ENCODE measurements around the gene GYS1. TPM values are rescaled to one million over a fixed set of nuclear protein-coding genes. Genes with fewer than 3 reads are reported as not detected.

The GYS1 gene
- total and polyA plus RNA-seq, 2 experiments from 2014 or later = 15.9 to 28.9 TPM

DNA sequence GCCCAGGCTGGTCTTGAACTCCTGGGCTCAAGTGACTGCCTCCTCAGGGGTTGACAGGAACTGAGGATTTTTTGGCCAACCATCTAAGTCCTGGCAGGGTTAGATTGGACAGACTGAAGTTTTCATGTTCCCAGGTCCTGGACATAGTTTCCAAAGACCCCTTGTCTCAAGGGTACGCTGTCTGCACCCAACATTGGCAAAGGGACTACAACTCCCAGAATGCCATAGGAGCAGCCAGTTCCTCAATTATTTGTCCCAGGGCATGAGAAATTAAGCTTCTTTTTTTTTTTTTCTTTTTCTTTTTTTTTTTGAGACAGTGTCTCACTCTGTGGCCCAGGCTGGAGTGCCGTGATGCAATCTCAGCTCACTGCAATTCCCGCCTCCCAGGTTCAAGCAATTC, 6.9 kb downstream of the GYS1 start:
- no peaks in the 10 kb centered on the region for H3K9me3 Mint-ChIP-seq

More for the DNA sequence above, 6.9 kb downstream of the GYS1 start:
- Mint-ChIP-seq H3K36me3 (ENCODE audit: low read depth) (peaks cover 72% of the 10 kb centered on the region), H3K27me3 (ENCODE audit: insufficient read depth, low read depth, poor library complexity) (peaks cover 2% of the 10 kb centered on the region), H3K27ac (no peak overlapping the region), H3K4me3 (no peak overlapping the region), H3K4me1 (peaks cover 6% of the 10 kb centered on the region; the same call in 2 of the 3 replicates)
- Histone ChIP-seq H3K4me2 (no peak overlapping the region), H3K27ac (ENCODE audit: low read depth) (no peak overlapping the region), H3K79me2 (replicated peaks; ENCODE audit: insufficient read depth) (no peaks in the 10 kb centered on the region; the same call in 1 of the 2 replicates), H3F3A (replicated peaks; ENCODE audit: low read depth) (0 out of 2 replicates have a peak, but pooled peaks cover 7% of the 10 kb centered on the region), H3K4me3 (no peak overlapping the region), H3K36me3 (ENCODE audit: insufficient read depth) (peaks cover 6% of the 10 kb centered on the region), H3K4me1 (ENCODE audit: insufficient read depth) (no peaks in the 10 kb centered on the region), H3K9me2 (ENCODE audit: insufficient read depth) (no peaks in the 10 kb centered on the region), H4K20me1 (replicated peaks; ENCODE audit: insufficient read depth) (peaks cover 13% of the 10 kb centered on the region), H3K27me3 (ENCODE audit: insufficient read depth) (no peaks in the 10 kb centered on the region), H2AFZ (no peak overlapping the region)
- TF ChIP-seq STAT1 (IDR thresholded peaks at IDR 0.05; ENCODE audit: unreplicated experiment) = no peak
- no peak for TF ChIP-seq EZH2phosphoT487 (IDR thresholded peaks at IDR 0.05; ENCODE audit: unreplicated experiment)
- TF ChIP-seq, protein P1, sequence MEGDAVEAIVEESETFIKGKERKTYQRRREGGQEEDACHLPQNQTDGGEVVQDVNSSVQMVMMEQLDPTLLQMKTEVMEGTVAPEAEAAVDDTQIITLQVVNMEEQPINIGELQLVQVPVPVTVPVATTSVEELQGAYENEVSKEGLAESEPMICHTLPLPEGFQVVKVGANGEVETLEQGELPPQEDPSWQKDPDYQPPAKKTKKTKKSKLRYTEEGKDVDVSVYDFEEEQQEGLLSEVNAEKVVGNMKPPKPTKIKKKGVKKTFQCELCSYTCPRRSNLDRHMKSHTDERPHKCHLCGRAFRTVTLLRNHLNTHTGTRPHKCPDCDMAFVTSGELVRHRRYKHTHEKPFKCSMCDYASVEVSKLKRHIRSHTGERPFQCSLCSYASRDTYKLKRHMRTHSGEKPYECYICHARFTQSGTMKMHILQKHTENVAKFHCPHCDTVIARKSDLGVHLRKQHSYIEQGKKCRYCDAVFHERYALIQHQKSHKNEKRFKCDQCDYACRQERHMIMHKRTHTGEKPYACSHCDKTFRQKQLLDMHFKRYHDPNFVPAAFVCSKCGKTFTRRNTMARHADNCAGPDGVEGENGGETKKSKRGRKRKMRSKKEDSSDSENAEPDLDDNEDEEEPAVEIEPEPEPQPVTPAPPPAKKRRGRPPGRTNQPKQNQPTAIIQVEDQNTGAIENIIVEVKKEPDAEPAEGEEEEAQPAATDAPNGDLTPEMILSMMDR (conservative IDR thresholded peaks at IDR 0.05; ENCODE audit: low read depth in 2 of 2) = no peak
- TF ChIP-seq POLR2AphosphoS5 (IDR thresholded peaks at IDR 0.05; ENCODE audit: low read depth) = no peak
- no peak for TF ChIP-seq EZH2 (IDR thresholded peaks at IDR 0.05; ENCODE audit: low read depth, unreplicated experiment)
- TF ChIP-seq CREB1 (CRISPR knock-in tag; IDR thresholded peaks at IDR 0.05; ENCODE audit: low read depth) = no peak
- TF ChIP-seq, protein P2, sequence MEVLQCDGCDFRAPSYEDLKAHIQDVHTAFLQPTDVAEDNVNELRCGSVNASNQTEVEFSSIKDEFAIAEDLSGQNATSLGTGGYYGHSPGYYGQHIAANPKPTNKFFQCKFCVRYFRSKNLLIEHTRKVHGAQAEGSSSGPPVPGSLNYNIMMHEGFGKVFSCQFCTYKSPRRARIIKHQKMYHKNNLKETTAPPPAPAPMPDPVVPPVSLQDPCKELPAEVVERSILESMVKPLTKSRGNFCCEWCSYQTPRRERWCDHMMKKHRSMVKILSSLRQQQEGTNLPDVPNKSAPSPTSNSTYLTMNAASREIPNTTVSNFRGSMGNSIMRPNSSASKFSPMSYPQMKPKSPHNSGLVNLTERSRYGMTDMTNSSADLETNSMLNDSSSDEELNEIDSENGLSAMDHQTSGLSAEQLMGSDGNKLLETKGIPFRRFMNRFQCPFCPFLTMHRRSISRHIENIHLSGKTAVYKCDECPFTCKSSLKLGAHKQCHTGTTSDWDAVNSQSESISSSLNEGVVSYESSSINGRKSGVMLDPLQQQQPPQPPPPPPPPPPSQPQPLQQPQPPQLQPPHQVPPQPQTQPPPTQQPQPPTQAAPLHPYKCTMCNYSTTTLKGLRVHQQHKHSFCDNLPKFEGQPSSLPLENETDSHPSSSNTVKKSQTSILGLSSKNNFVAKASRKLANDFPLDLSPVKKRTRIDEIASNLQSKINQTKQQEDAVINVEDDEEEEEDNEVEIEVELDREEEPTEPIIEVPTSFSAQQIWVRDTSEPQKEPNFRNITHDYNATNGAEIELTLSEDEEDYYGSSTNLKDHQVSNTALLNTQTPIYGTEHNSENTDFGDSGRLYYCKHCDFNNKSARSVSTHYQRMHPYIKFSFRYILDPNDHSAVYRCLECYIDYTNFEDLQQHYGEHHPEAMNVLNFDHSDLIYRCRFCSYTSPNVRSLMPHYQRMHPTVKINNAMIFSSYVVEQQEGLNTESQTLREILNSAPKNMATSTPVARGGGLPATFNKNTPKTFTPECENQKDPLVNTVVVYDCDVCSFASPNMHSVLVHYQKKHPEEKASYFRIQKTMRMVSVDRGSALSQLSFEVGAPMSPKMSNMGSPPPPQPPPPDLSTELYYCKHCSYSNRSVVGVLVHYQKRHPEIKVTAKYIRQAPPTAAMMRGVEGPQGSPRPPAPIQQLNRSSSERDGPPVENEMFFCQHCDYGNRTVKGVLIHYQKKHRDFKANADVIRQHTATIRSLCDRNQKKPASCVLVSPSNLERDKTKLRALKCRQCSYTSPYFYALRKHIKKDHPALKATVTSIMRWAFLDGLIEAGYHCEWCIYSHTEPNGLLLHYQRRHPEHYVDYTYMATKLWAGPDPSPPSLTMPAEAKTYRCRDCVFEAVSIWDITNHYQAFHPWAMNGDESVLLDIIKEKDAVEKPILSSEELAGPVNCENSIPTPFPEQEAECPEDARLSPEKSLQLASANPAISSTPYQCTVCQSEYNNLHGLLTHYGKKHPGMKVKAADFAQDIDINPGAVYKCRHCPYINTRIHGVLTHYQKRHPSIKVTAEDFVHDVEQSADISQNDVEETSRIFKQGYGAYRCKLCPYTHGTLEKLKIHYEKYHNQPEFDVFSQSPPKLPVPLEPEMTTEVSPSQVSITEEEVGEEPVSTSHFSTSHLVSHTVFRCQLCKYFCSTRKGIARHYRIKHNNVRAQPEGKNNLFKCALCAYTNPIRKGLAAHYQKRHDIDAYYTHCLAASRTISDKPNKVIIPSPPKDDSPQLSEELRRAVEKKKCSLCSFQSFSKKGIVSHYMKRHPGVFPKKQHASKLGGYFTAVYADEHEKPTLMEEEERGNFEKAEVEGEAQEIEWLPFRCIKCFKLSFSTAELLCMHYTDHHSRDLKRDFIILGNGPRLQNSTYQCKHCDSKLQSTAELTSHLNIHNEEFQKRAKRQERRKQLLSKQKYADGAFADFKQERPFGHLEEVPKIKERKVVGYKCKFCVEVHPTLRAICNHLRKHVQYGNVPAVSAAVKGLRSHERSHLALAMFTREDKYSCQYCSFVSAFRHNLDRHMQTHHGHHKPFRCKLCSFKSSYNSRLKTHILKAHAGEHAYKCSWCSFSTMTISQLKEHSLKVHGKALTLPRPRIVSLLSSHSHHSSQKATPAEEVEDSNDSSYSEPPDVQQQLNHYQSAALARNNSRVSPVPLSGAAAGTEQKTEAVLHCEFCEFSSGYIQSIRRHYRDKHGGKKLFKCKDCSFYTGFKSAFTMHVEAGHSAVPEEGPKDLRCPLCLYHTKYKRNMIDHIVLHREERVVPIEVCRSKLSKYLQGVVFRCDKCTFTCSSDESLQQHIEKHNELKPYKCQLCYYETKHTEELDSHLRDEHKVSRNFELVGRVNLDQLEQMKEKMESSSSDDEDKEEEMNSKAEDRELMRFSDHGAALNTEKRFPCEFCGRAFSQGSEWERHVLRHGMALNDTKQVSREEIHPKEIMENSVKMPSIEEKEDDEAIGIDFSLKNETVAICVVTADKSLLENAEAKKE (CRISPR knock-in tag; IDR thresholded peaks at IDR 0.05) = no peak
- no peak for TF ChIP-seq ZNF331 (CRISPR knock-in tag; IDR thresholded peaks at IDR 0.05; ENCODE audit: low read depth)
- TF ChIP-seq ZNF114 (CRISPR knock-in tag; IDR thresholded peaks at IDR 0.05) = no peak
- TF ChIP-seq, protein P3, sequence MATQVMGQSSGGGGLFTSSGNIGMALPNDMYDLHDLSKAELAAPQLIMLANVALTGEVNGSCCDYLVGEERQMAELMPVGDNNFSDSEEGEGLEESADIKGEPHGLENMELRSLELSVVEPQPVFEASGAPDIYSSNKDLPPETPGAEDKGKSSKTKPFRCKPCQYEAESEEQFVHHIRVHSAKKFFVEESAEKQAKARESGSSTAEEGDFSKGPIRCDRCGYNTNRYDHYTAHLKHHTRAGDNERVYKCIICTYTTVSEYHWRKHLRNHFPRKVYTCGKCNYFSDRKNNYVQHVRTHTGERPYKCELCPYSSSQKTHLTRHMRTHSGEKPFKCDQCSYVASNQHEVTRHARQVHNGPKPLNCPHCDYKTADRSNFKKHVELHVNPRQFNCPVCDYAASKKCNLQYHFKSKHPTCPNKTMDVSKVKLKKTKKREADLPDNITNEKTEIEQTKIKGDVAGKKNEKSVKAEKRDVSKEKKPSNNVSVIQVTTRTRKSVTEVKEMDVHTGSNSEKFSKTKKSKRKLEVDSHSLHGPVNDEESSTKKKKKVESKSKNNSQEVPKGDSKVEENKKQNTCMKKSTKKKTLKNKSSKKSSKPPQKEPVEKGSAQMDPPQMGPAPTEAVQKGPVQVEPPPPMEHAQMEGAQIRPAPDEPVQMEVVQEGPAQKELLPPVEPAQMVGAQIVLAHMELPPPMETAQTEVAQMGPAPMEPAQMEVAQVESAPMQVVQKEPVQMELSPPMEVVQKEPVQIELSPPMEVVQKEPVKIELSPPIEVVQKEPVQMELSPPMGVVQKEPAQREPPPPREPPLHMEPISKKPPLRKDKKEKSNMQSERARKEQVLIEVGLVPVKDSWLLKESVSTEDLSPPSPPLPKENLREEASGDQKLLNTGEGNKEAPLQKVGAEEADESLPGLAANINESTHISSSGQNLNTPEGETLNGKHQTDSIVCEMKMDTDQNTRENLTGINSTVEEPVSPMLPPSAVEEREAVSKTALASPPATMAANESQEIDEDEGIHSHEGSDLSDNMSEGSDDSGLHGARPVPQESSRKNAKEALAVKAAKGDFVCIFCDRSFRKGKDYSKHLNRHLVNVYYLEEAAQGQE (IDR thresholded peaks at IDR 0.05; ENCODE audit: unreplicated experiment) = no peak
- TF ChIP-seq, protein P4, sequence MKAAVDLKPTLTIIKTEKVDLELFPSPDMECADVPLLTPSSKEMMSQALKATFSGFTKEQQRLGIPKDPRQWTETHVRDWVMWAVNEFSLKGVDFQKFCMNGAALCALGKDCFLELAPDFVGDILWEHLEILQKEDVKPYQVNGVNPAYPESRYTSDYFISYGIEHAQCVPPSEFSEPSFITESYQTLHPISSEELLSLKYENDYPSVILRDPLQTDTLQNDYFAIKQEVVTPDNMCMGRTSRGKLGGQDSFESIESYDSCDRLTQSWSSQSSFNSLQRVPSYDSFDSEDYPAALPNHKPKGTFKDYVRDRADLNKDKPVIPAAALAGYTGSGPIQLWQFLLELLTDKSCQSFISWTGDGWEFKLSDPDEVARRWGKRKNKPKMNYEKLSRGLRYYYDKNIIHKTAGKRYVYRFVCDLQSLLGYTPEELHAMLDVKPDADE (IDR thresholded peaks at IDR 0.05) = no peak
- no peak for TF ChIP-seq JUNB (IDR thresholded peaks at IDR 0.05; ENCODE audit: unreplicated experiment)
- TF ChIP-seq NANOG (IDR thresholded peaks at IDR 0.05; ENCODE audit: borderline replicate concordance) = no peak
- DNase-seq (ENCODE audit: low spot score) (no peak), ATAC-seq (no peak)
